ENCODE measurements around the gene TMEM259. TPM values are rescaled to one million over a fixed set of nuclear protein-coding genes. Genes with fewer than 3 reads are reported as not detected.

The TMEM259 gene
- total and polyA plus RNA-seq, 2 of the 13 experiments (the other 11 are each of a cell fraction or from before 2014, with no cell fraction given), result 64.7 to 164 TPM

DNA sequence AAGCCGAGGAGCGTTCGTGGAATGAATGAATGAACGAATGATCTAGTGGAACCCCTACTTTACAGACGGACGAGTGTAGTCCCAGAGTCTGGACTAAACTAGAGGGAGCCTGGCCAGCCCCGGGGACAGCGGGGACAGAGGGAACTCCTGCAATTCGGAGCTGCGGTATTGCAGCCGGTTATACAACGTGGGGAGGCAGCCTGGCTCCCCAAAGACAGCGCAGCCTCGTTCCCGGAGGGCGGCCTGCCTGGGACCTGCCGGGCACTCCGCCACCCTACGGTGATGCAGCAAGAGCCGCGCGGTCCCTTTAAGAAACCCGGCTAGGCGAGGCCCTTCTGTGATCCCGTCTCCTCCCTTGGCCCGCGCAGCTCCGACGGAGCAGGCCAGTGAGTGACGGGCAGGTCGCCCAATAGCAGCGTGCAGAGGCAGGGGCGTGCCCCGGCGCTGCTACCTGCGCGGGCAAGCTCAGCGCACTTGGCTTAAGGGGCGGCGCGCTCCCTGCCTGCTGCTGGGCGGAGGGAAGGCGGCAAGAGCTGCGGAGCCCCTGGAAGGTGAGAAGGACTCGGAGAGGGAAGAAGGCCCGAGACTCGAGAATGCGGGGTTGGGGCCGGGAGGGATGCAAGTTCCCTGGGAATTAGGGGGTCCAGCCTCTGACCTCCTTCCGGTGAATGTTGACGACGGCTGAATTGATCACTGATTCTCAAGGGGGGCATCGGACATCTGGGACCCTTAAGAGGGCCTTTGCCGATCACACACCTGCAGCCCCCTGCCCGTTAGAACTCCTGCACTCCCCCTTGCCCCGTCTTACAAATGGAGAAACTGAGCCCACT is 18.9 kb upstream of the TMEM259 start, which contains the start of gene ABCA7 (continued):
- no peak for TF ChIP-seq ZNF549 (CRISPR knock-in tag; IDR thresholded peaks at IDR 0.05)
- TF ChIP-seq, protein P1, sequence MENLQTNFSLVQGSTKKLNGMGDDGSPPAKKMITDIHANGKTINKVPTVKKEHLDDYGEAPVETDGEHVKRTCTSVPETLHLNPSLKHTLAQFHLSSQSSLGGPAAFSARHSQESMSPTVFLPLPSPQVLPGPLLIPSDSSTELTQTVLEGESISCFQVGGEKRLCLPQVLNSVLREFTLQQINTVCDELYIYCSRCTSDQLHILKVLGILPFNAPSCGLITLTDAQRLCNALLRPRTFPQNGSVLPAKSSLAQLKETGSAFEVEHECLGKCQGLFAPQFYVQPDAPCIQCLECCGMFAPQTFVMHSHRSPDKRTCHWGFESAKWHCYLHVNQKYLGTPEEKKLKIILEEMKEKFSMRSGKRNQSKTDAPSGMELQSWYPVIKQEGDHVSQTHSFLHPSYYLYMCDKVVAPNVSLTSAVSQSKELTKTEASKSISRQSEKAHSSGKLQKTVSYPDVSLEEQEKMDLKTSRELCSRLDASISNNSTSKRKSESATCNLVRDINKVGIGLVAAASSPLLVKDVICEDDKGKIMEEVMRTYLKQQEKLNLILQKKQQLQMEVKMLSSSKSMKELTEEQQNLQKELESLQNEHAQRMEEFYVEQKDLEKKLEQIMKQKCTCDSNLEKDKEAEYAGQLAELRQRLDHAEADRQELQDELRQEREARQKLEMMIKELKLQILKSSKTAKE (CRISPR knock-in tag; IDR thresholded peaks at IDR 0.05; ENCODE audit: borderline replicate concordance), result no peak; the same call in 1 of the 2 replicates
- TF ChIP-seq ZNF782 (CRISPR knock-in tag; IDR thresholded peaks at IDR 0.05; ENCODE audit: borderline replicate concordance), result no peak; the same call in 1 of the 2 replicates
- no peak for TF ChIP-seq ZNF501 (CRISPR knock-in tag; IDR thresholded peaks at IDR 0.05)
- TF ChIP-seq, protein P2, sequence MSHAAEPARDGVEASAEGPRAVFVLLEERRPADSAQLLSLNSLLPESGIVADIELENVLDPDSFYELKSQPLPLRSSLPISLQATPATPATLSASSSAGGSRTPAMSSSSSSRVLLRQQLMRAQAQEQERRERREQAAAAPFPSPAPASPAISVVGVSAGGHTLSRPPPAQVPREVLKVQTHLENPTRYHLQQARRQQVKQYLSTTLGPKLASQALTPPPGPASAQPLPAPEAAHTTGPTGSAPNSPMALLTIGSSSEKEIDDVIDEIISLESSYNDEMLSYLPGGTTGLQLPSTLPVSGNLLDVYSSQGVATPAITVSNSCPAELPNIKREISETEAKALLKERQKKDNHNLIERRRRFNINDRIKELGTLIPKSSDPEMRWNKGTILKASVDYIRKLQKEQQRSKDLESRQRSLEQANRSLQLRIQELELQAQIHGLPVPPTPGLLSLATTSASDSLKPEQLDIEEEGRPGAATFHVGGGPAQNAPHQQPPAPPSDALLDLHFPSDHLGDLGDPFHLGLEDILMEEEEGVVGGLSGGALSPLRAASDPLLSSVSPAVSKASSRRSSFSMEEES (CRISPR knock-in tag; IDR thresholded peaks at IDR 0.05), result no peak
- TF ChIP-seq, protein P3, sequence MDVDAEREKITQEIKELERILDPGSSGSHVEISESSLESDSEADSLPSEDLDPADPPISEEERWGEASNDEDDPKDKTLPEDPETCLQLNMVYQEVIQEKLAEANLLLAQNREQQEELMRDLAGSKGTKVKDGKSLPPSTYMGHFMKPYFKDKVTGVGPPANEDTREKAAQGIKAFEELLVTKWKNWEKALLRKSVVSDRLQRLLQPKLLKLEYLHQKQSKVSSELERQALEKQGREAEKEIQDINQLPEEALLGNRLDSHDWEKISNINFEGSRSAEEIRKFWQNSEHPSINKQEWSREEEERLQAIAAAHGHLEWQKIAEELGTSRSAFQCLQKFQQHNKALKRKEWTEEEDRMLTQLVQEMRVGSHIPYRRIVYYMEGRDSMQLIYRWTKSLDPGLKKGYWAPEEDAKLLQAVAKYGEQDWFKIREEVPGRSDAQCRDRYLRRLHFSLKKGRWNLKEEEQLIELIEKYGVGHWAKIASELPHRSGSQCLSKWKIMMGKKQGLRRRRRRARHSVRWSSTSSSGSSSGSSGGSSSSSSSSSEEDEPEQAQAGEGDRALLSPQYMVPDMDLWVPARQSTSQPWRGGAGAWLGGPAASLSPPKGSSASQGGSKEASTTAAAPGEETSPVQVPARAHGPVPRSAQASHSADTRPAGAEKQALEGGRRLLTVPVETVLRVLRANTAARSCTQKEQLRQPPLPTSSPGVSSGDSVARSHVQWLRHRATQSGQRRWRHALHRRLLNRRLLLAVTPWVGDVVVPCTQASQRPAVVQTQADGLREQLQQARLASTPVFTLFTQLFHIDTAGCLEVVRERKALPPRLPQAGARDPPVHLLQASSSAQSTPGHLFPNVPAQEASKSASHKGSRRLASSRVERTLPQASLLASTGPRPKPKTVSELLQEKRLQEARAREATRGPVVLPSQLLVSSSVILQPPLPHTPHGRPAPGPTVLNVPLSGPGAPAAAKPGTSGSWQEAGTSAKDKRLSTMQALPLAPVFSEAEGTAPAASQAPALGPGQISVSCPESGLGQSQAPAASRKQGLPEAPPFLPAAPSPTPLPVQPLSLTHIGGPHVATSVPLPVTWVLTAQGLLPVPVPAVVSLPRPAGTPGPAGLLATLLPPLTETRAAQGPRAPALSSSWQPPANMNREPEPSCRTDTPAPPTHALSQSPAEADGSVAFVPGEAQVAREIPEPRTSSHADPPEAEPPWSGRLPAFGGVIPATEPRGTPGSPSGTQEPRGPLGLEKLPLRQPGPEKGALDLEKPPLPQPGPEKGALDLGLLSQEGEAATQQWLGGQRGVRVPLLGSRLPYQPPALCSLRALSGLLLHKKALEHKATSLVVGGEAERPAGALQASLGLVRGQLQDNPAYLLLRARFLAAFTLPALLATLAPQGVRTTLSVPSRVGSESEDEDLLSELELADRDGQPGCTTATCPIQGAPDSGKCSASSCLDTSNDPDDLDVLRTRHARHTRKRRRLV (CRISPR knock-in tag; IDR thresholded peaks at IDR 0.05), result no peak
- TF ChIP-seq ZNF841 (CRISPR knock-in tag; IDR thresholded peaks at IDR 0.05; ENCODE audit: borderline replicate concordance), result no peak
- TF ChIP-seq MATR3 (CRISPR knock-in tag; IDR thresholded peaks at IDR 0.05), result no peak
- TF ChIP-seq DPF2 (CRISPR knock-in tag; IDR thresholded peaks at IDR 0.05; ENCODE audit: borderline replicate concordance, low read depth), result no peak
- no peak for TF ChIP-seq CBX2 (IDR thresholded peaks at IDR 0.05; ENCODE audit: low read depth, low read length)
- no peak for TF ChIP-seq CBX2 (CRISPR knock-in tag; IDR thresholded peaks at IDR 0.05; ENCODE audit: low read depth)
- TF ChIP-seq RARA (CRISPR knock-in tag; IDR thresholded peaks at IDR 0.05), result no peak
- no peak for TF ChIP-seq ZNF850 (CRISPR knock-in tag; conservative IDR thresholded peaks at IDR 0.05)
- no peak for TF ChIP-seq TOPORS (CRISPR knock-in tag; IDR thresholded peaks at IDR 0.05)
- TF ChIP-seq CCAR2 (optimal IDR thresholded peaks at IDR 0.05; ENCODE audit: low read depth, low read length), result no peak
- no peak for TF ChIP-seq NR3C1 (CRISPR knock-in tag; IDR thresholded peaks at IDR 0.05)
- no peak for TF ChIP-seq WIZ (CRISPR knock-in tag; IDR thresholded peaks at IDR 0.05)
- TF ChIP-seq ZNF138 (CRISPR knock-in tag; IDR thresholded peaks at IDR 0.05; ENCODE audit: low read depth), result no peak
- TF ChIP-seq, protein P4, sequence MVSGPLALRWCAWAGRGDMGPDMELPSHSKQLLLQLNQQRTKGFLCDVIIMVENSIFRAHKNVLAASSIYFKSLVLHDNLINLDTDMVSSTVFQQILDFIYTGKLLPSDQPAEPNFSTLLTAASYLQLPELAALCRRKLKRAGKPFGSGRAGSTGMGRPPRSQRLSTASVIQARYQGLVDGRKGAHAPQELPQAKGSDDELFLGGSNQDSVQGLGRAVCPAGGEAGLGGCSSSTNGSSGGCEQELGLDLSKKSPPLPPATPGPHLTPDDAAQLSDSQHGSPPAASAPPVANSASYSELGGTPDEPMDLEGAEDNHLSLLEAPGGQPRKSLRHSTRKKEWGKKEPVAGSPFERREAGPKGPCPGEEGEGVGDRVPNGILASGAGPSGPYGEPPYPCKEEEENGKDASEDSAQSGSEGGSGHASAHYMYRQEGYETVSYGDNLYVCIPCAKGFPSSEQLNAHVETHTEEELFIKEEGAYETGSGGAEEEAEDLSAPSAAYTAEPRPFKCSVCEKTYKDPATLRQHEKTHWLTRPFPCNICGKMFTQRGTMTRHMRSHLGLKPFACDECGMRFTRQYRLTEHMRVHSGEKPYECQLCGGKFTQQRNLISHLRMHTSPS (CRISPR knock-in tag; IDR thresholded peaks at IDR 0.05; ENCODE audit: low read depth), result no peak
- TF ChIP-seq CC2D1A (CRISPR knock-in tag; IDR thresholded peaks at IDR 0.05), result no peak

All from HepG2 (cell line).